Measurements from ENCODE around the gene MUC2. TPM values are rescaled to one million over a fixed set of nuclear protein-coding genes. Genes with fewer than 3 reads are reported as not detected.

The MUC2 gene
- total and polyA plus RNA-seq, 2 donors (not counting 1 experiment from before 2014, with no cell fraction given), result not detected

DNA sequence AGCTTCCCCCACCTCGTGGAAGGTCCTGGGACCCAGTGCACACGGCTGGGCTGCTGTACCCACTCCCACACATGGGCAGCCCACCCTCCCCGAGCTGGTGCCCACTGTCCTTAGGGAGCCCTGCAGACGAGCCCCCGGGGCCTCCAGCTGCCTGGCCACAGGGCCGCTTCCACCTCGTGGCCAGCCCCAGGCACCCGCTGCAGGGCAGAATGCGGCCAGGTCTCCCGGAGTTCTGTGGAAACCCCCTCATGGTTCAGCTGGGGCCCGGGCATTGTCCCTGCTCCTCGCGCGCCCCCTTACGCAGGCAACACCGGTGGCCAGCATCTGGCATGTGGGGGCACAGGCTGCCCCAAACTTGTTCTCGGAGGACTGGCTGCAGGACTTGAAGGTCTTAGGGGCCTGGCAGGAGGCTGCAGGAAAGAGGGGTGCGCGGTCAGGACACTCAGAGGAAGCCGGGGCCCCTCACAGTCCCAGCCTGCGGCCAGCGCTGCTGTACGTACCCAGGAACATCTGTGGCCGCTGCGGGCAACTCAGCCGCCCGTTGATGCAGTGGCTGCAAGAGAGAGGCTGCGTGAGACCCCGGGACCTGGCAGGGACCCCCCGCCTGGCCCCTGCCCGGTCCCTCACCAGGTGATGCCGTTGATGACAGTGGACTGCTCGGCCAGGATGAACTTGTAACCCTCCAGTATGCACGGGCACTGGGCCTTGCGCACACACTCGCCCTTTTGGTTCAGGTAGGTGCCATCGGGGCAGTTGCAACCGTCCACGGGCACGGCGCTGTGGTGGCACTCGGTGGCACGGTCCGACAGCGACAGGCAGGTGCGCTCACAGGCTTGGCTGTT lies 47.8 kb upstream of the MUC2 start:
- Mint-ChIP-seq H3K4me3 (no peak overlapping the region), H3K27me3 (no peaks in the 10 kb centered on the region), H3K4me1 (no peaks in the 10 kb centered on the region), H3K9me3 (ENCODE audit: insufficient read depth) (no peaks in the 10 kb centered on the region), H3K27ac (no peak overlapping the region)
- no peaks in the 10 kb centered on the region for H3K79me2 ChIP-seq (ENCODE audit: control insufficient read depth, insufficient read depth, low read length)
- no peak overlapping the region for H3K4me3 ChIP-seq (ENCODE audit: control extremely low read depth in 1 of 5, extremely low read depth in 1 of 5, insufficient read depth in 1 of 5, low read depth in 2 of 5, low read length in 4 of 5)
- TF ChIP-seq EZH2 (IDR thresholded peaks at IDR 0.05; ENCODE audit: borderline replicate concordance, insufficient read depth, low read depth, low read length, poor library complexity, severe bottlenecking), result no peak
- TF ChIP-seq, protein P1, sequence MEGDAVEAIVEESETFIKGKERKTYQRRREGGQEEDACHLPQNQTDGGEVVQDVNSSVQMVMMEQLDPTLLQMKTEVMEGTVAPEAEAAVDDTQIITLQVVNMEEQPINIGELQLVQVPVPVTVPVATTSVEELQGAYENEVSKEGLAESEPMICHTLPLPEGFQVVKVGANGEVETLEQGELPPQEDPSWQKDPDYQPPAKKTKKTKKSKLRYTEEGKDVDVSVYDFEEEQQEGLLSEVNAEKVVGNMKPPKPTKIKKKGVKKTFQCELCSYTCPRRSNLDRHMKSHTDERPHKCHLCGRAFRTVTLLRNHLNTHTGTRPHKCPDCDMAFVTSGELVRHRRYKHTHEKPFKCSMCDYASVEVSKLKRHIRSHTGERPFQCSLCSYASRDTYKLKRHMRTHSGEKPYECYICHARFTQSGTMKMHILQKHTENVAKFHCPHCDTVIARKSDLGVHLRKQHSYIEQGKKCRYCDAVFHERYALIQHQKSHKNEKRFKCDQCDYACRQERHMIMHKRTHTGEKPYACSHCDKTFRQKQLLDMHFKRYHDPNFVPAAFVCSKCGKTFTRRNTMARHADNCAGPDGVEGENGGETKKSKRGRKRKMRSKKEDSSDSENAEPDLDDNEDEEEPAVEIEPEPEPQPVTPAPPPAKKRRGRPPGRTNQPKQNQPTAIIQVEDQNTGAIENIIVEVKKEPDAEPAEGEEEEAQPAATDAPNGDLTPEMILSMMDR (IDR thresholded peaks at IDR 0.05), result no peak
- POLR2A ChIA-PET, result no interaction called here
- CTCF ChIA-PET, result no interaction called here
- intact Hi-C loops (cut with micrococcal nuclease), result no loop called here
- H3K9me3 ChIP-seq (ENCODE audit: control extremely low read depth in 1 of 3, control insufficient read depth in 2 of 3, insufficient read depth in 1 of 3, low read length in 2 of 3), result no peaks in the 10 kb centered on the region
- H3K36me3 ChIP-seq (replicated peaks in 1 of 2; ENCODE audit: control extremely low read depth in 1 of 2, control insufficient read depth in 1 of 2, extremely low read depth in 1 of 2, insufficient read depth in 2 of 2, low read length in 1 of 2), result no peaks in the 10 kb centered on the region
- no peaks in the 10 kb centered on the region for H4K20me1 ChIP-seq (ENCODE audit: control insufficient read depth, insufficient read depth, low read length, poor library complexity, severe bottlenecking)
- DNase-seq (no peak), ATAC-seq (ENCODE audit: low read depth) (no peak)
- 86% methylated on average over 45 of the region's 46 CpGs for WGBS (ENCODE audit: insufficient coverage)
- H2AFZ ChIP-seq (ENCODE audit: insufficient read depth, low read depth, low read length, poor library complexity, severe bottlenecking), result no peak overlapping the region
- no peaks in the 10 kb centered on the region for H3K4me1 ChIP-seq (ENCODE audit: control insufficient read depth in 2 of 2, insufficient read depth in 2 of 2, low read length in 2 of 2)
- no peak overlapping the region for H3K4me2 ChIP-seq (replicated peaks; ENCODE audit: low read depth, low read length, poor library complexity, severe bottlenecking)
- no peak overlapping the region for H3K9ac ChIP-seq (ENCODE audit: low read length)
- H3K27me3 ChIP-seq (replicated peaks in 1 of 4; ENCODE audit: control extremely low read depth in 1 of 4, control insufficient read depth in 3 of 4, insufficient read depth in 4 of 4, low read length in 3 of 4), result no peaks in the 10 kb centered on the region
- no peak overlapping the region for H3K27ac ChIP-seq (ENCODE audit: low read length in 2 of 2)

GRCh38 chr11:1027483-1028290 lies 47.0 kb upstream of the MUC2 start:
- CTCF ChIA-PET, result no interaction called here
- H3K27me3 ChIP-seq (replicated peaks in 1 of 4; ENCODE audit: control extremely low read depth in 1 of 4, control insufficient read depth in 3 of 4, insufficient read depth in 4 of 4, low read length in 3 of 4), result no peaks in the 10 kb centered on the region
- 87% methylated on average over 35 of the region's 36 CpGs for WGBS (ENCODE audit: insufficient coverage)
- H3K27ac ChIP-seq (ENCODE audit: low read length in 2 of 2), result no peak overlapping the region
- H3K36me3 ChIP-seq (replicated peaks in 1 of 2; ENCODE audit: control extremely low read depth in 1 of 2, control insufficient read depth in 1 of 2, extremely low read depth in 1 of 2, insufficient read depth in 2 of 2, low read length in 1 of 2), result no peaks in the 10 kb centered on the region
- no peaks in the 10 kb centered on the region for H3K79me2 ChIP-seq (ENCODE audit: control insufficient read depth, insufficient read depth, low read length)
- no peak overlapping the region for H3K9ac ChIP-seq (ENCODE audit: low read length)
- H3K4me2 ChIP-seq (replicated peaks; ENCODE audit: low read depth, low read length, poor library complexity, severe bottlenecking), result no peak overlapping the region
- DNase-seq (no peak), ATAC-seq (ENCODE audit: low read depth) (no peak)
- Mint-ChIP-seq H3K4me3 (no peak overlapping the region), H3K9me3 (ENCODE audit: insufficient read depth) (no peaks in the 10 kb centered on the region), H3K27ac (no peak overlapping the region), H3K4me1 (no peaks in the 10 kb centered on the region), H3K27me3 (no peaks in the 10 kb centered on the region)
- H3K9me3 ChIP-seq (ENCODE audit: control extremely low read depth in 1 of 3, control insufficient read depth in 2 of 3, insufficient read depth in 1 of 3, low read length in 2 of 3), result no peaks in the 10 kb centered on the region
- intact Hi-C loops (cut with micrococcal nuclease), result no loop called here
- no peaks in the 10 kb centered on the region for H3K4me1 ChIP-seq (ENCODE audit: control insufficient read depth in 2 of 2, insufficient read depth in 2 of 2, low read length in 2 of 2)
- POLR2A ChIA-PET, result no interaction called here
- no peaks in the 10 kb centered on the region for H4K20me1 ChIP-seq (ENCODE audit: control insufficient read depth, insufficient read depth, low read length, poor library complexity, severe bottlenecking)
- TF ChIP-seq EZH2 (IDR thresholded peaks at IDR 0.05; ENCODE audit: borderline replicate concordance, insufficient read depth, low read depth, low read length, poor library complexity, severe bottlenecking), result no peak
- TF ChIP-seq, protein P1 (IDR thresholded peaks at IDR 0.05), result no peak
- no peak overlapping the region for H3K4me3 ChIP-seq (ENCODE audit: control extremely low read depth in 1 of 5, extremely low read depth in 1 of 5, insufficient read depth in 1 of 5, low read depth in 2 of 5, low read length in 4 of 5)
- no peak overlapping the region for H2AFZ ChIP-seq (ENCODE audit: insufficient read depth, low read depth, low read length, poor library complexity, severe bottlenecking)
